Peyer's patch (tissue), 4 donors: Measurements from ENCODE around the gene EXD3. TPM values are rescaled to one million over a fixed set of nuclear protein-coding genes. Genes with fewer than 3 reads are reported as not detected.

Experiments
- DNase-seq, 3 donors: peaks; one replicate each; pipeline ENCODE4 v3.0.0-alpha.2; 2017 to 2019
- H3K27ac ChIP-seq, 4 donors: fragments of 200-600 bp; sonication (generic); one replicate each; pipeline ENCODE4 v1.5.1; 2016 to 2019
- H3K27me3 ChIP-seq, 2 donors: fragments of 200-600 bp; sonication (generic); one replicate each; pipeline ENCODE4 v1.5.1; 2019
- H3K36me3 ChIP-seq, 3 donors: fragments of 200-600 bp; sonication (generic); one replicate each; pipeline ENCODE4 v1.5.1; 2016 to 2019
- H3K4me1 ChIP-seq, 4 donors: fragments of 200-600 bp; sonication (generic); one replicate each; pipeline ENCODE4 v1.5.1; 2016 to 2019
- H3K4me3 ChIP-seq, 4 donors: fragments of 200-600 bp; sonication (generic); 1 replicate in 3 of 4; 2 replicates in 1 of 4; pipeline ENCODE4 v1.5.1; 2016 to 2019; ENCODE audit warnings: mild to moderate bottlenecking in 1 of 4
- H3K9me3 ChIP-seq, 4 donors: fragments of 200-600 bp; sonication (generic); one replicate each; pipeline ENCODE4 v1.5.1; 2016 to 2019; ENCODE audit warnings: mild to moderate bottlenecking in 1 of 4
- POLR2A ChIP-seq, 2 donors: fragments of 450-650 bp; IDR thresholded peaks; one replicate each; pipeline ENCODE4 v1.5.1; 2017; ENCODE audit warnings: antibody characterized with exemption in 2 of 2, mild to moderate bottlenecking in 2 of 2, moderate library complexity in 2 of 2
- total RNA-seq, 4 donors: library from RNA; depleted of rRNA; stranded (reverse); fragments of >200 nt; gene quantifications; one replicate each; pipeline ENCODE4 v1.1.0, GENCODE V29; 2016
- TF ChIP-seq, protein P1 (sequence below), 6 experiments: fragments of 450-650 bp in 4 of 6; fragments of 200-600 bp in 2 of 6; sonication (generic) in 1 of 6; IDR thresholded peaks; one replicate each; pipeline ENCODE4 v1.5.1; 2017 to 2019; ENCODE audit warnings: antibody characterized with exemption in 6 of 6, mild to moderate bottlenecking in 3 of 6, moderate library complexity in 1 of 6

Gene EXD3
- total RNA-seq, 4 donors from 2014 or later = 38.7 to 82.4 (median 61.6) TPM

DNA sequence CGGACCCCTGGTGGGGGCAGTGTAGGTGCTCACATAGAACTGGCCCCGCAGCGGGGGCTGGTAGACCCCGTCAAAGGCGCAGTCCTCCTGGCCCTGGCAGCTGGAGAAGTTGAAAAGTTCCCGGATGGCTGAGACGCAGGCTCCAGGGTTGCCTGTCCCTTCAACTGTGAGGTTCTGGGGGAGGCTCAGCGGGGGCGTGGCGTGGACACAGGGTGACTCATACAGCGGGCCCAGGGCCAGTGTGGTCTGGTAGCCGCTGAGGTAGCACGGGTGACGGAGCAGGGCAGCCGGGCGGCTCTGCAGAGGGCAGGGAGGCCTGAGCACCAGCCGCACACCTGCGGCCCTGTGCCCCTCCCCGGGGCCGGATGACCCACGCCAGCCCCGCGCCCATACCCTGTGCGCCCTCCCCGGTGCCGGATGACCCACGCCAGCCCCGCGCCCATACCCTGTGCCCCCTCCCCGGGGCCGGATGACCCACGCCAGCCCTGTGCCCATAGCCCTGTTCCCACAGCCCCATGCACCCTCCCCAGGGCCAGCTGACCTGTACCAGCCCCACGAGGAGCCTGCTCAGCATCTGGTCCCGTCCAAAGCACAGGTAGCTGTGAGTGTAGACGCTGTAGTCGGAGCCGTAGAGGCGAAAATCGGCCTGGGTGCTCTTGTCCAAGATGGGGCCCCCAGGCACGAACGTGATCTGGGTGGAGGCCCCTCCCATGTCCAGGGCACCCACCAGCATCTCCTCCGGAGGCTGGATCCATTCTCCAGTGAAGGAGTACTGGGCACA, 13.2 kb upstream of the EXD3 start:
- Histone ChIP-seq H3K4me1 (peaks cover 0 to 28% (median 4%) of the 10 kb centered on the region in 4 donors), H3K4me3 (peak overlapping the region in 2 of 4 donors; percentile 25 to 49), H3K9me3 (no peaks in the 10 kb centered on the region), H3K36me3 (no peaks in the 10 kb centered on the region), H3K27me3 (no peaks in the 10 kb centered on the region), H3K27ac (peak overlapping the region in 2 of 4 donors; percentile 24 to 76)
- TF ChIP-seq POLR2A (IDR thresholded peaks at IDR 0.05) = peak; percentile 40 to 78
- TF ChIP-seq, protein P1, sequence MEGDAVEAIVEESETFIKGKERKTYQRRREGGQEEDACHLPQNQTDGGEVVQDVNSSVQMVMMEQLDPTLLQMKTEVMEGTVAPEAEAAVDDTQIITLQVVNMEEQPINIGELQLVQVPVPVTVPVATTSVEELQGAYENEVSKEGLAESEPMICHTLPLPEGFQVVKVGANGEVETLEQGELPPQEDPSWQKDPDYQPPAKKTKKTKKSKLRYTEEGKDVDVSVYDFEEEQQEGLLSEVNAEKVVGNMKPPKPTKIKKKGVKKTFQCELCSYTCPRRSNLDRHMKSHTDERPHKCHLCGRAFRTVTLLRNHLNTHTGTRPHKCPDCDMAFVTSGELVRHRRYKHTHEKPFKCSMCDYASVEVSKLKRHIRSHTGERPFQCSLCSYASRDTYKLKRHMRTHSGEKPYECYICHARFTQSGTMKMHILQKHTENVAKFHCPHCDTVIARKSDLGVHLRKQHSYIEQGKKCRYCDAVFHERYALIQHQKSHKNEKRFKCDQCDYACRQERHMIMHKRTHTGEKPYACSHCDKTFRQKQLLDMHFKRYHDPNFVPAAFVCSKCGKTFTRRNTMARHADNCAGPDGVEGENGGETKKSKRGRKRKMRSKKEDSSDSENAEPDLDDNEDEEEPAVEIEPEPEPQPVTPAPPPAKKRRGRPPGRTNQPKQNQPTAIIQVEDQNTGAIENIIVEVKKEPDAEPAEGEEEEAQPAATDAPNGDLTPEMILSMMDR (IDR thresholded peaks at IDR 0.05) = no peak
- peak in 2 of 3 donors; percentile 89 for DNase-seq

DNA sequence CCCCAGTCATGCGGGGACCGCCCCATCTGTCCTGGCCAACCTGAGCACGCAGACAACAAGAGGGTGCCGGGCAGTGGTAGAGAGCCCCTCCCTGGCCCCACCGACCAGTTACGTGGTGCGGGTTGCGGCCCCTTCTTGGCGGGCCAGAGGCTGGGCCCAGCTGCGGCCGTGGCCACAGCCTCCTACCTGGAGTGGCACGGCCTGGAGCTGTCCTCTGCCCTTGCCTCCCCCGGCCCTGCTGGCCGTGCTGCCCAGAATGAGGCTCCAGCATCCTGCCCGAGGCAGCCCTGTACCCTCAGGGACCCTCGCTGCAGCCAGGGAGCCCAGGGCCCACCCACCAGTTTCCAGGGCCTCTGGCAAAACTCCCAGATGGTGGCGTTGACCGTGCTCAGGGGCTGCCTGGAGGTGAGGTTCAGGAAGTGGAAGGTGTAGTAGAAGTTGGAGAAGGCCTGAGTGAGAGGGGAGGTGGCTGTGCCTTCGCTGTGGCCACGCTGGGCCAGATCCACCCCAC, 12.5 kb upstream of the EXD3 start:
- TF ChIP-seq POLR2A (IDR thresholded peaks at IDR 0.05) = no peak
- TF ChIP-seq, protein P1 (IDR thresholded peaks at IDR 0.05) = no peak
- DNase-seq = peak in 1 of 3 donors; percentile 55
- H3K4me1 ChIP-seq = peaks cover 0 to 31% (median 4%) of the 10 kb centered on the region in 4 donors
- no peaks in the 10 kb centered on the region for H3K36me3 ChIP-seq
- no peak overlapping the region for H3K4me3 ChIP-seq
- no peaks in the 10 kb centered on the region for H3K9me3 ChIP-seq
- no peaks in the 10 kb centered on the region for H3K27me3 ChIP-seq
- H3K27ac ChIP-seq = peak overlapping the region in 1 of 4 donors; percentile 76

DNA sequence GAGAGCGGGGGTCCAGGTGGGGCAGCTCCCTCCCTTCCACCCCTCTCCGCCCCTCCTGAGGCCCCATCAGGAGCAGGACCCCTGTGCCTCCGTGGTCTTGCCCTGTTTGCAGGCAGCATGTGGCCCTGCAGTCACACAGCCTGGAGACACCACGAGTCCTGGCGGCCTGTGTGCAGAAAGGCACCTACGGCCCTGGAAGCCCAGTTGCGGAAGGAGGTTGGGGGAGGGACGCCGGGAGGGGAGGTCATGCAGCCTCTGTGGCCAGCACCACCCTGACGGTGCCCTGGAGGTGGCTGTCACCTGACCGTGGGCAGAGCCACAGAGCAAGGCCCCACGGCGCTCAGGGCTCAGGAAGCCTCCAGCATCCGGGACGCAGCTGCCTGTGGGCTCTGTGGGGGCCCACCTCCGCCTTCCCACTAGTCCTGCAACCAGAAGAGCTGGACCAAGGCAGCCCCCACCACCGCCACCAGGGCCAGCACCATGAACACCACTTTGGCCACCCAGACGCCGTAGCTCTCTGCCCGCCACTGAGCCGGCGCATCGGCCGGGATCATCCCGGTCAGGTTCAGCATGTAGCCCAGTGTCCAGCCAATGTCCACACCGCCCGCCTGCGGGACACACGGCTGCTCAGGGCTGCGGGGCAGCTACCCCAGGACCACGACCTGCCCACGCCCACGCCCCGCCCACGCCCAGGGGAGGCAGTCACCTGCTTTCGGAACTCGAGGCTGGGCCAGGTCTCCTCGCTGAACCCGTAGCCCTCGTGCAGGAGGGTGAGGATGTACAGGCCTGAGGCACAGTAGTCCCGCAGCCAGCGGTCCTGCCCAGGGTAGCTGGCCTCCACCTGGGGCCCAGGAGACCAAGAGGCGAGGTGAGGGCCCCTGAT, 11.8 kb upstream of the EXD3 start:
- Histone ChIP-seq H3K4me3 (no peak overlapping the region), H3K4me1 (peaks cover 0 to 37% (median 6%) of the 10 kb centered on the region in 4 donors), H3K27ac (no peak overlapping the region), H3K27me3 (no peaks in the 10 kb centered on the region), H3K9me3 (no peaks in the 10 kb centered on the region), H3K36me3 (no peaks in the 10 kb centered on the region)
- DNase-seq = peak in 1 of 3 donors; percentile 59
- TF ChIP-seq POLR2A (IDR thresholded peaks at IDR 0.05) = no peak
- TF ChIP-seq, protein P1 (IDR thresholded peaks at IDR 0.05) = no peak

DNA sequence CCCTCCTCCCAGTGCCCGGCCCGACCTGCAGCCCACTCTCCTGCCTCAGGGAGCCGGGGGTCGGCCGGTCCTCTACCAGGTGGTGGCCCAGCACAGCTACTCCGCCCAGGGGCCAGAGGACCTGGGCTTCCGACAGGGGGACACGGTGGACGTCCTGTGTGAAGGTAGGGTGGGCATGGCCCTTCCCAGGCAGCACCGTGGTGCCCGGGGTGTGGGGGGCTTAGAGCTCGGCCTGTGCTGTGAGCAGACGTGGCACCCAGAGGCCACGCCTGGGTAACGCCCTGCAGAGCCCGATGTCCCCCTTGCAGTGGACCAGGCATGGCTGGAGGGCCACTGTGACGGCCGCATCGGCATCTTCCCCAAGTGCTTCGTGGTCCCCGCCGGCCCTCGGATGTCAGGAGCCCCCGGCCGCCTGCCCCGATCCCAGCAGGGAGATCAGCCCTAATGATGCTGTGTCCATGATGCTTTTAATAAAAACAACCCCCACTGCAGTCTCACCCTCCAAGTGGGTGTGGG, 11.0 kb upstream of the EXD3 start:
- H3K9me3 ChIP-seq = no peaks in the 10 kb centered on the region
- no peaks in the 10 kb centered on the region for H3K27me3 ChIP-seq
- peak in 1 of 3 donors; percentile 49 for DNase-seq
- no peaks in the 10 kb centered on the region for H3K36me3 ChIP-seq
- H3K27ac ChIP-seq = no peak overlapping the region
- H3K4me1 ChIP-seq = peaks cover 0 to 37% (median 8%) of the 10 kb centered on the region in 4 donors
- TF ChIP-seq, protein P1 (IDR thresholded peaks at IDR 0.05) = no peak
- TF ChIP-seq POLR2A (IDR thresholded peaks at IDR 0.05) = no peak
- H3K4me3 ChIP-seq = no peak overlapping the region

DNA sequence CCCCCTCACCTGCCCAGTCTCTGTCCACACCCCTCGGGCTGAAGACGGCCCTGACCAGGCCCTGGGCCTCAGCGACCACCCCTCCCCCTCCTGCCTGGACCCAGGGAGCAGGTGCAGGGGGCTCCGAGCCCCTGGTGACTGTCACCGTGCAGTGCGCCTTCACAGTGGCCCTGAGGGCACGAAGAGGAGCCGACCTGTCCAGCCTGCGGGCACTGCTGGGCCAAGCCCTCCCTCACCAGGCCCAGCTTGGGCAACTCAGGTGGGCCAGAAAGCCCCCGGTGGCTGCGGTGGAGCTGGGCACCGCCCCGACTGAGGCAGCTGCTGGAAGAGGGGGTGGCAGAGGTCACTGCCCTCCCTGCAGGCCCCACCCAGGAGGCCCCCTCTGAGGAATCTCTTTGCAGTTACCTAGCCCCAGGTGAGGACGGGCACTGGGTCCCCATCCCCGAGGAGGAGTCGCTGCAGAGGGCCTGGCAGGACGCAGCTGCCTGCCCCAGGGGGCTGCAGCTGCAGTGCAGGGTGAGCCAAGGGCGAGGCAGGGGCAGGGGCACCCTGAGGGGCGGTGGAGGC, 10.5 kb upstream of the EXD3 start:
- Histone ChIP-seq H3K4me1 (peaks cover 0 to 37% (median 8%) of the 10 kb centered on the region in 4 donors), H3K36me3 (no peaks in the 10 kb centered on the region), H3K27me3 (no peaks in the 10 kb centered on the region), H3K4me3 (no peak overlapping the region), H3K9me3 (no peaks in the 10 kb centered on the region), H3K27ac (no peak overlapping the region)
- TF ChIP-seq, protein P1 (IDR thresholded peaks at IDR 0.05) = no peak
- no peak for TF ChIP-seq POLR2A (IDR thresholded peaks at IDR 0.05)
- DNase-seq = no peak
